GM19455 (cell line): ENCODE data around the gene CAGE1.
"Not testable (repeated sequence)": the region's sequence is repeated elsewhere in the genome, so short reads cannot be mapped to it uniquely, and the experiment has no call there.

Experiments used
- ATAC-seq: cut with Tn5 transposase; IDR thresholded peaks from one replicate; pipeline ENCODE4 v1.9.1; 2021; ENCODE audit not compliant: unreplicated experiment

The CAGE1 gene

DNA sequence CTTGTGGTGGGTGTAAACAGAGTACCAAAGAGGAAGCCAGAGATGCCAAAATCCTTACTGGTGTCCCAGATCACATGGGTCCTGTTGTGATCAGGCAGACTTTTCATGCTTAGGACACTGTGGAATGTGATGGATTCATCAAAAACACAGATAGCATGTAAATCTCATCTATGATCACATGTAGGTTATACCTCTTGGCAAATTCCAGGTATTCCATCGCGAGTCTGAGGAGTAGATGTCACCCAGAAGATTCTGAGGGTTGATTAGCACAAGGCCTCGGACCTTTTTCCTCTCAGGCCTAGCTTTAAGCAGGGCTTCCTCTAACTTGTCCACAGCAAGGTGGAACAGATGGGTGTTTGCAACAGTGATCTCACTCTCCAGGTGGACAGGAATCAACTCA, 48.3 kb downstream of the CAGE1 start:
- ATAC-seq: no peak

DNA sequence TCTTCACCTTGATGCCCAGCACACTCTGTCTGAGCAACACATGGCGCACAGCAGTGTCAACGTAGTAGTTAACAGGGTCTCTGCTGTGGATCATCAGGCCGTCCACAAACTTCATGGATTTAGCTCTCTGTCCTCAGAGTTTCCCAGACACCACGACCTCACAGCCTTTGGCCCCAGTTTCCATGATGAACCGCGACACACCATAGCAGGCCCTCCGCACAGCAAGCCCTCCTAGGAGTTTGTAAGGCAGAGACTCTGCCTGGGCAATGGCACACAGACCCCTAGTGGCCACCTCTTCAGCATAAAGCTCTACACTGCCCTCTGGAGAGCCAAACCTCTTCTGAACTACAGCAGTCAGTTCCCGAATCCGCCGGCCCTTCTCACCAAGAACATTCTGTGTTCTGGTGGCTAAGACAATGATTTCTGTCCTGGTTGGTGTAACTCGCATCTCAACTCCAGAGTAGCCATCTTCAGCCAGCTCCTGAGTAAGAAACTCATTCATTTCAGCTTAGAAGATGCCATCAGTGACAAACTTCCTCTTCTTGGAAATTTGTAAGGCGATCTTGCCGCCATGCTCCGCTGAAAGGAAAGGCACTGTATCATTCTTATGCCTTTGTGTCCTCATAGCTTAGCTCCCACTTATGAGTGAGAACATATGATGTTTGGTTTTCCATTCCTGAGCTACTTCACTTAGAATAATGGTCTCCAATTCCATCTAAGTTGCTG, 50.4 kb downstream of the CAGE1 start:
- not testable (repeated sequence) for ATAC-seq

DNA sequence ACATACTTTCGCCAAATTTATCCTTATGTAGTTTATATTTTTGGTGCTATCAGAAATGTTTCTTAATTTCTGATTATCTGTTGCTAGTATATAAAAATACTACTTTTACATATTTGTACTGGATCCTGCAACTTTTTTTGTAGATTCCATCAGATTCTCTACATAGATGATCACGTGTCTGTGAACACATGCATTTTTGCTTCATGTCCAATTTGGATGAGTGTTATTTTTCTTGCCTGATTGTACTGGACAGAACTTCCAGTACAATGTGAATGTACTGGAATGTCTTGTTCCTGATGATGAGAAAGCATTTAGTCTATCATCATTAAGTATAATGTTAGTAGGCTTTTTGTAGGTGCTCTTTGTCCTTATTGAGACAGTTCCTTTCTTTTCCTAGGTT, 51.5 kb downstream of the CAGE1 start:
- ATAC-seq: no peak

DNA sequence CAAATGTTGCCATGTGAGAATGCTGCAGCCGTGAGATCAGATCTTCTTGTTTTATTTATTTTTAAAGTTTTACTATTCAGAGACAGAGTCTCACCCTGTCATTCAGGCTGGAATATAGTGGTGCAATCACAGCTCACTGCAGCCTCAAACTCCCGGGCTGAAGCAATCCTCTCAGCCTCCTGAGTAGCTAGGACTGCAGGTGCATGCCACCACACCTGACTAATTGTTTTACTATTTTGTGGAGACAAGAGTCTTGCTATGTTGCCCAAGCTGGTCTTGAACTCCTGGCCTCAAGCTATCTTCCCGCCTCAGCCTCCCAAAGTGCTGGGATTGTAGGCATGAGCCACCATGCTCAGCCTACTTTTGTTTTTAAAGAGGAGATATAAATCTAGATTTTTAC, 54.0 kb downstream of the CAGE1 start:
- ATAC-seq: no peak

DNA sequence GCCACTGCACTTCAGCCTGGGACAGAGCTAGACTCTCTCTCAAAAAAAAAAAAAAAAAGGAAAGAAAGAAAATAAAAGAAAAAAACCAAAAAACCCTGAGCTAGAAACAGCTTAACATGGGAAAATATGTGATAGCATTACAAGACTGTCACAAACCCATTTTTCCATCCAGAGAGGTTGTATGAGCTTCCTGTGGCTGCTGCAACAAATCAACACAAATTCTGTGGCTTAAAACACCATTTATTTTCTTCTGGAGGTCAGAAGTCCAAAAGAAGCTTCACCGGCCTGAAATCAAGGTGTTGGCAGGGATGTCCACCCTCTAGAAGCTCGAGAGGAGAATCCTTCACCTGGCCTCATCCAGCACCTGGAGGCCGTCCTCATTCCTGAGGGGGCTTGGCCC, 54.9 kb downstream of the CAGE1 start:
- no peak for ATAC-seq

DNA sequence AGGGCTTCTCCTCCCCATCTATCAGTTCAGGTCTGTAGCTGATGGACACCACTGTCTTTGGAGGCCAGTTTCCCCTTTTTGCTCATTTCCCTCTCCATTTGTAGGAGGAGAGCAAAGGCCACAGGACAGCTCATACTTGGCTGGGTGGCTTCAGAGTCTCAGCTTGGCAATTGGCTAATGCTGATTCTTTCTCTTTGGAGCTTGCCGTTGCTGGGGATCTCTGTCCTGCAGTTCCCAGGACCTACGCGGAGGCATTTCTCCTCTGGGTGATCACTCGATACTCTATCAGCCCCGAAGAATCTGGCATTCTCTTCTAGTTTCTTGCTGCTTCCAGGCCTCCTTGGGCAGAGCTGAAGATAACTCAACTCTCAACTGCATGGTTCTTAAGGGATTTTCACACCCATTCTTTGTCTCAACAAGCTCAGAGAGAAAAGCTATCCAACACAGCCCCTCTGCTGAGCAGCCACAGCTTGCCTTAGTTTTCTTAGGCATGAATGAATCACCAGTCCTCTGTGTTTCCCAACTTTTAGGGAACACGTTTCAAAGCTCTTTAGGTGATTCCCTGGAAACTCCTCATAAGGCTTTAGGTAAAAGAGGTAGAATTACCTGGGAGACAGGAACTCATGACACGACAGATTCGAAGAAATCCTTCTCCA, 57.3 kb downstream of the CAGE1 start:
- ATAC-seq: no peak

DNA sequence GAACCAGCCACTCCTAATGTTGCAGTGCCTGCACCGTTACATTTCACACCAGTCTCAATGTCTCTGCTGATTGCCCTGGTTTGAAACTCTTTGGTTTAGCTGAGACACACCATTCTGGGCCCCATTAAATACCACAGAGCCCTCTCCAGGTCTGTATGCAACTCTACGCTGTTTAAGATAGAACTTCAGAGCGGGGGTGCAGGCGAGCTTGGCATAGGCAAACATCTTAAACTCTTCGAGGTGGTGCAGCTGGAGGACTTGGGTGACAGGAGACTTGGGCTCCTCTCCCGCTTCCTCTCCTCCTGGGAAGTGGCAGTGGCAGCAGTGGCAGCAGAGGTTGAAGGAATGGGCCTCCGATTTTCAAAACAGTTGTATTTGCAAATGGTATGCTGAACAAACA, 58.1 kb downstream of the CAGE1 start:
- no peak for ATAC-seq

DNA sequence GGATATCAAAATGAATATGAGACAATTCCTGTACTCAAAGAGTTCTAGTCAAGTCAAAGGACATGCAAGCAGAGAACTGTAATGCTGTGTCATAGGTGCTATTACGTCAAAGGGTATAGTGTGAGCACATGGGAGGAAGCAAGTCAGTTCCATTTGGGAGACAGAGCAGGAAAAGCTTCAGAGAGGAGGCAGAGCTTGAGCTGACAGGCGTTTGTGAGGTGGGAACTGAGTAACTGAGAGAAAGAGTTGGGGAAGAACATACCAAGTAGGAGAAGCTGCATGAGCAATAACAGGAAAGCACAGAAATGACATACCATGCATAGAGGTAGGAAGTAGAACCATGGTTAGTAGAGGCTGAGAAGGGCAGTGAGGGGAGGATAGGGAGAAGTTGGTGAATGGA, 61.3 kb downstream of the CAGE1 start:
- no peak for ATAC-seq

DNA sequence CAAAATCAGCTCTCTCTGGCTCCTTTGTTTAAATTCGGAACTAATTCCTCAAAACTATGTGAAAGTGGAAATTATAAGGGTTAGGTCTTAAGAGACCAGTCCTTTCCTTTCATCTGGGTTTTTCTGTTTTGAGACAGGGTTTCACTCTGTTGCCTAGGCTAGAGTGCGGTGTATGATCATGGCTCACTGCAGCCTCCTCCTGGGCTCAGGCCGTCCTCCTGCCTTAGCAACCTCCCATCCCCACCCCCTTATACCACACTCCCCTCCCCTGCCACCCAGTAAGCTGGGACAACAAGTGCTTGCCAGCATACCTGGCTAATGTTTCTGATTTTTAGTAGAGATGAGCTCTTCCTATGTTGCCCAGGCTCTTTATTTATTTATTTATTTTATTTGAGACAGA, 63.8 kb downstream of the CAGE1 start:
- ATAC-seq: no peak

DNA sequence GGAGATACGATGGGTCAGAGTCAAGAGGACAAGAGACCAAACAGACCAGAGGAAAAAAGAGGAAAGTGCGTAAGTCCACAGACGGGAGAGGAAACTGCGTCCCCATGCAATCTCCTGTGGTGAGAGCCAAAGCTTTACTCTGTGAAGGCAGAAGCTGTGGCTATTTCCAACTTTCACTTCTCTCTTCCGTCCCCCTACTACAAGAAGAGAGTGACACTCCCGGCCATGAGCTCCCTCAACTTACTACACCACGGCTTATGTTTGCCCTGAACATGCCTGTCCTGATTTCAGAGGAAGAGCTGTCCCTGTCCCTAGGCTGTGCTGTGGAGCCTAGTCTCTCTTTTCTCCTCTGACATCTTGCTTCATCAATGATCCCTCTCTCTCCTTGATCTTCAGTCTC, 65.0 kb downstream of the CAGE1 start:
- ATAC-seq: no peak

DNA sequence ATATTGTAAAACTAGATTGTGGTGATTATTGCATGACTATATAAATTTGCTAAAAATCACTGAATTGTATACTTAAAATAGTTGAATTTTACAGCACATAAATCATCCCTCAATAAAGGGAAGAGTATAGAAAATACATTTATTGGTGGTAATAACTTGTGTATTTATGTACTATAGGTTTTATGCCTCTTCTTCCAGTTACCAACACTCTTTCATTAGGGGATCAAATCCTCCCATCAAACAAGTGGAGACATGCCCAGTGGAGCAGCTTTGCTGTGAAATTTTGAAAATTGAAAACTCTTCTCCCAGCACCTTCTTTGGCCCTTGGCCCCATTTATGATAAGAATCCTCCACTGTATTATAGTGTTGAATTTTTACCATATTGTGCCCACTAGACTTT, 66.5 kb downstream of the CAGE1 start:
- no peak for ATAC-seq

DNA sequence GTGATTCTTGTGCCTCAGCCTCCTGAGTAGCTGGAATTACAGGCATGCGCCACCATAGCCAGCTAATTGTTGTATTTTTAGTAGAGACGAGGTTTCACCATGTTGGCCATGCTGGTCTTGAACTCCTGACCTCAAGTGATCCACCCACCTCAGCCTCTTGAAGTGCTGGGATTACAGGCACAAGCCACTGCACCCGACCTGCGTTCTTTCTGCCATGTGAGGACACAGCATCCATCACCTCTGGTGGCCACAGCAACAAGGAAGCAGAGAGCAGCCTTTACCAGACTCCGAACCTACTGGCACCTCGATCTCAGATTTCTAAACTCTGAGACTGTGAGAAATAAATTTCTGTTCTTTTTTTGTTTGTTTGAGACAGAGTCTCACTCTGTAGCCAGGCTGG, 67.7 kb downstream of the CAGE1 start:
- not testable (repeated sequence) for ATAC-seq

DNA sequence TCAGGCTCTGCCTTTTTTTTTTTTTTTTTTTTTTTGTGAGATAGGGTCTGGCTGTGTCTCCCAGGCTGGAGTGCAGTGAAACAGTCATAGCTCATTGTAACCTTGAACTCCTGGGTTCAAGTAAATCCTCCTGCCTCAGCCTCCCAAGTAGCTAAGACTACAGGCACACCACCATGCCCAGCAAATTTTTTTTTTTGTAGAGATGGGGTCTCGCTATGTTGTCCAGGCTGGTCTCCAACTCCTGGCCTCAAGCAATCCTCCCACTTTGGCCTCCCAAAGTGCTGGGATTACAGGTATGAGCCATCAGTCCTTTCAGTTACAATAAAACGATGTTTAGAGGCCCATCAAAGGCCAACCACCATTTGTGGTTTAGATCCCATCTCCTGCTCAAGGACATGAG, 70.1 kb downstream of the CAGE1 start:
- not testable (repeated sequence) for ATAC-seq

DNA sequence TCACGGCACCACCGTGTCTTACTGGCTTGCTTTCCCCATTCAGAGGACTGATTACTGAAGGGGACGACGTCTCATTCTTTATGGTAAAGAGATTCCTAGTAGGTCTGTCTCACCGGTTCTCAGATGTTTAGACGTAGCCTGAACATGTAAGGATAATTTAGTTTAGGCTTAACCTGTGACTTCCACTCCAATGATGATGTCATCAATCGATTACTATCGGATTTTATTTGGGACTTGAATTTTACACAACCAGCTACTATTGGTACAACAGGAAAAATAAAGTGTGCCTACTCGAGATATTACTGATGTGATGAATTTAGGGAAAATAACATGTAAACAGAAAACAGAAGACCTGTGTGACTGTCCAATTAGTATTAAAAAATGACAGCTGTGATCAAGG, 72.0 kb downstream of the CAGE1 start:
- ATAC-seq: no peak

DNA sequence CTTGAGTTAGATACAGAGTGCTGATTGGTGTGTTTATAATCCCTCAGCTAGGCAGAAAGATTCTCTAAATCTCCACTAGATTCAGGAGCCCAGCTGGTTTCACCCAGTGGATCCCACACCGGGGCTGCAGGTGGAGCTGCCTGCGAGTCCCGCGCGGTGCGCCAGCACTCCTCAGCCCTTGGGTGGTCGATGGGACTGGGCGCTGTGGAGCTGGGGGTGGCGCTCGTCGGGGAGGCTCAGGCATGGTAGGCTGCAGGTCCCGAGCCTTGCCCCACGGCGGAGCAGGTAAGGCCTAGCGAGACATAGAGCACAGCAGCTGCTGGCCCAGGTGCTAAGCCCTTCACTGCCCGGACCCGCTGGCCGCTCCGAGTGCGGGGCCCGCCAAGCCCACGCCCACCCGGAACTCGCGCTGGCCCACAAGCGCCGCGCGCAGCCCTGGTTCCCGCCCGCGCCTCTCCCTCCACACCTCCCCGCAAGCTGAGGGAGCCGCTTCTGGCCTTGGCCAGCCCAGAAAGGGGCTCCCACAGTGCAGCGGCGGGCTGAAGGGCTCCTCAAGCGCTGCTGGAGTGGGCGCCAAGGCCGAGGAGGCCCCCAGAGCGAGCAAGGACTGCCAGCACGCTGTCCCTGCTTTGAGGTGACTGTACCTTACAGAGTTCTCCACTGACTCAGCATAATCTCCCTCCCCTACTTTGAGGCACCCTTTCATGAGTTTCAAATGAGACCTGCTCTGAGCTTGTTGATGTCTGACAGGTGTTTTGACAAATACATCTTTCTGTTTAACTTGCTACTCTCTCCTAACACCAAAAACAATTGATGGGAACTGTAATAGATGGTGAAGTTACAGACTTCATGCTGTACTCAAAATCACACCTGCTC, 72.6 kb downstream of the CAGE1 start:
- no peak for ATAC-seq

DNA sequence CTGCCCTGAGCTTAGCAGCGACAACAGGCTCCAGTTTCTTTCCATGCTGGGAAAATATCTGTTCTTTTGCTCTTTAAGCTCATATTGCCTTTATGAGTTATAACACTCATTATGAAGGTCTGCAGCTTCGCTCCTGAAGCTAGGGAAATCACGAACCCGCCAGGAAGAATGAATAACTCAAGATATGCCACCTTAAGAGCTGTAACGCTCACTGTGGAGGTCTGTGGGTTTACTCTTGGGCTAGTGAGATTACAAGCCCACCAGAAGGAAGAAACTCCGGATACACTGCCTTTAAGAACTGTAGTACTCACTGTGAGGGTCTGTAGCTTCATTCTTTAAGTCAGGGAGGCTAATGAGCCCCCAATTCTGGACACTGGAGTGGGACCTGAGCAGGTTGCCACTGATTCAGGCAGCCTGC, 73.6 kb downstream of the CAGE1 start:
- no peak for ATAC-seq

DNA sequence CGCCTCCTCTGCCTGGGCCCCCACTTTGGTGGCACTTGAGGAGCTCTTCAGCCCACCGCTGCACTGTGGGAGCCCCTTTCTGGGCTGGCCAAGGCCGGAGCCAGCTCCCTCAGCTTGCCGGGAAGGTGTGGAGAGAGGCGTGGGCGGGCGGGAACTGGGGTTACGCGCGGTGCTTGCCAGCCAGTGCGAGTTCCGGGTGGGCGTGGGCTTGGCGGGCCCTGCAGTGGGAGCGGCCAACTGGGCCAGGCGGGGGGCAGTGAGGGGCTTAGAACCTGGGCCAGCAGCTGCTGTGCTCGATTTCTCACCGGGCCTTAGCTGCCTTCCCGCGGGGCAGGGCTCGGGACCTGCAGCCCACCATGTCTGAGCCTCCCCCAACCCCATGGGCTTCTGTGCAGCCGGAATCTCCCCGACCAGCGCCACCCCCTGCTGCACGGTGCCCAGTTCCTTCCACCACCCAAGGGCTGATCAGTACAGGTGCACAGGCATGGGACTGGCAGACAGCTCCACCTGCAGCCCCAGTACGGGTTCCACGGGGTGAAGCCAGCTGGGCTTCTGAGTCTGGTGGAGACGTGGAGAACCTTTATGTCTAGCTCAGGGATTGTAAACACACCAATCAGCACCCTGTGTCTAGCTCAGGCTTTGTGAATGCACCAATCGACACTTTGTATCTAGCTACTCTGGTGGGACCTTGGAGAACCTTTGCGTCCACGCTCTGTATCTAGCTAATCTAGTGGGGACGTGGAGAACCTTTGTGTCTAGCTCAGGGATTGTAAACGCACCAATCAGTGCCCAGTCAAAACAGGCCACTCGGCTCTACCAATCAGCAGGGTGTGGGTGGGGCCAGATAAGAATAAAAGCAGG, 74.2 kb downstream of the CAGE1 start:
- ATAC-seq: not testable (repeated sequence)

DNA sequence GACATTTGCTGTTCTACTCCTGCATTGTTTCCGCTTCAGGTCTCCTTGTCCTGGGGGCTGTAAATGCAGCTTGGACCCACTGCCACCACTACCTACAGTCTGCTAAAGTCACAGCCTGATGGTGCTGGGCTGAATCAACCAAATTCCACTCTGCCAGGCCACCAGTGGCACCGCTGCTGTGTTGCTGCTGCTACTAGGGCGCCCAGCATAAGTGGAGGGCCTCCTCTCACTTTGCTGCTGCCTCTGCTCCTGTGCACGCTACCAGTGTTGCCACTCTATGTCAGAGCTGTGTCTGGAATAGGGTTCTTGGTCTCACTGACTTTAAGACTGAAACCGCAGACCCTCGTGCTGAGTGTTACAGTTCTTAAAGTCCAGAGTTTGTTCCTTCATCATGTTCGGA, 75.1 kb downstream of the CAGE1 start:
- no peak for ATAC-seq

DNA sequence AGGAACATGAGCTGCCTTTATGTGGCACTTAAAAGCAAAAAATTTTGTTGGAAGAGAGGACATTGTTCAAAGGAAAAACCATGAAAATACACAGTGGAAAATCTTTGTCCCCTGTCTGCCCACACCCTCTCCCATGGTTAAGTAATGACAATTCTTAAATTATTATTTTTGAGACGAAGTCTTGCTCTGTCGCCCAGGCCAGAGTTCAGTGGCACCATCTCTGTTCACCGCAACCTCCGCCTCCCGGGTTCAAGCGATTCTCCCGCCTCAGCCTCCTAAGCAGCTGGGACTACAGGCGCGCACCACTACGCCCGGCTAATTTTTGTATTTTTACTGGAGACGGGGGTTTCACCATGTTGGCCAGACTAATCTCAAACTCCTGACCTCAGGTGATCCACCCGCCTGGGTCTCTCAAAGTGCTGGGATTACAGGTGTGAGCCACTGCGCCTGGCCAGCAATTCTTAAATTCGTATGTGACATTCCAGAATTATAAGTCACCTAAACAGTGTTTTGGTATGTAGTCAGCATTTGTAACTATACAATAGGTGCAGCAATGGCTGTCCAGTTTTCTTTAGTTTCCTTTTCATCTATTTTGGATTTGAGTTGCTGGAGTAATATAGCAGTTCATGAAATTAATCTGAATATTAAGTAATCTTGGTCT, 75.9 kb downstream of the CAGE1 start:
- peak; percentile 0 for ATAC-seq
